ENCODE measurements around the gene CPB1. TPM values are rescaled to one million over a fixed set of nuclear protein-coding genes. Genes with fewer than 3 reads are reported as not detected.

CPB1 gene
- total and polyA plus RNA-seq, 9 donors: 0.55 to 2.4 (median 1.1) TPM

DNA sequence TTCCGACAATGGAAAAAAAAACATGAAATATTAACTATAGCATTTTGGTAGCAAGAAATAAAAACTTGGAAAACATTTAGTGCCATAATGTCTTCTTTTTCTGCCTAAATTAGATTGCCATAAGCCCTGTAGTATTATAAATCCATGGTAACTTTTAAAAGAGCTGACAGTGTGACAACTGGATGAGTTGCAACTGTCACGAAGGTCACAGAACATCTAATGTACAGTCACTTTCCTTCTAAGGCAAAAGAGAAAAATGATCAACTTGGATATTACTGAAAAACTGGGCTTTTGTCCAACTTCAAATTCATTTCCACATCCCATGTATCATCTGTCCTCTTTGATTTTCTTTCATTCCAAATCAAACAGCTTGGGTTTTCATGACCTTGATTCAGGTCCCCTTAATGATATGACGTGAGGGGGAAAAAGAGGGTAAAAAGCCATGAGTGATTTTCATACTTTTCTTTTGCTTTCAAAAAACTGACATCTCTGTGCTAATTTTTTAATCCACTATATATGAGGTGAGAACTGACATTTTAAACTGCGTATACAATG, 602 bp downstream of the CPB1 start:
- H3K27ac ChIP-seq (ENCODE audit: low read length): no peak overlapping the region
- H3K36me3 ChIP-seq (ENCODE audit: control insufficient read depth, insufficient read depth, low read length): no peaks in the 10 kb centered on the region
- H3K4me3 ChIP-seq (ENCODE audit: low read length): no peak overlapping the region
- no peaks in the 10 kb centered on the region for H3K27me3 ChIP-seq (ENCODE audit: control insufficient read depth, insufficient read depth, low read length)
- no peak for DNase-seq
- H3K9me3 ChIP-seq (replicated peaks; ENCODE audit: control insufficient read depth, low read depth, low read length): no peaks in the 10 kb centered on the region
- no CpG with 5 or more reads among the region's 4 CpGs for WGBS (ENCODE audit: insufficient coverage)
- H3K4me1 ChIP-seq (ENCODE audit: control insufficient read depth, insufficient read depth, low read length): no peaks in the 10 kb centered on the region

DNA sequence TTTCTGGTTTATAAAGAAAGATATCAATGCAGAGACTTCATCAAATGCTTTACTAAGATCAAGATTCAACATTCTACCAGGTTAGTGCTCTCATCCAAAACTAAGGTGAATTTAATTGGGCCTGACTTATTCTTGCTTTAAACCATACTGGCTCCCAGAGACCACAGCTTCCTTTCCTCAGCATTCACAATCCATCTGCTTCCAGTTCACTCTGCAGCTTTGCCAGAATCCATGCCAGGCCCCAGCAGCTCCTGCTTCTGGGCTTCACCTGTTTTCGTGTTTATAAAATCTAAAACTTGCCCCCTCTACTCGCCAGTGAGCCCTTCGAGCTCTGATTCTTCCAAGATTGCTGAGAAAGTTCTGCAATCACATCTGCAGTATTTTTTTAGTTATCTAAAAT, 2.3 kb downstream of the CPB1 start:
- Histone ChIP-seq H3K36me3 (ENCODE audit: control insufficient read depth, insufficient read depth, low read length) (no peaks in the 10 kb centered on the region), H3K27ac (ENCODE audit: low read length) (no peak overlapping the region), H3K9me3 (replicated peaks; ENCODE audit: control insufficient read depth, low read depth, low read length) (no peaks in the 10 kb centered on the region), H3K4me1 (ENCODE audit: control insufficient read depth, insufficient read depth, low read length) (no peaks in the 10 kb centered on the region), H3K27me3 (ENCODE audit: control insufficient read depth, insufficient read depth, low read length) (no peaks in the 10 kb centered on the region), H3K4me3 (ENCODE audit: low read length) (no peak overlapping the region)
- DNase-seq: no peak
- 100% methylated on average over 1 of the region's 3 CpGs for WGBS (ENCODE audit: insufficient coverage)

DNA sequence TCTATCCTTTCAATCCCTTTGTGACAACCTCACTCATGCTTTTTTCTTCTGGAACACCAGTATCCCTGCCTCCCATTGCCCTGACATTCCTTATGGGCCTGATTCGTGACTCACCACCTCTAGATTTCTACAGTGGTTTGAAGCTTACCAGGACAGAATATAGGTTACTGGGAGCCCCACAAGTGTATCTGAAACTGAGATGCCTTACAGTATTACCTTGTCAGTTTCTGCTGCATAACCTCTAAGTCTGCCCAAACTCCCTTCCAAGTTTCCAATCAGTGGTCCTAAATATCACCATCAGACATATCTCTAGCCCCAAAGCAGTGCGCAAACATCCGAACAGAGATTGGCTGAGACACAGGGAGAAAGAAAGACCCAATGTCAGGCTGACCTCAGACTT, 5.6 kb downstream of the CPB1 start:
- no peaks in the 10 kb centered on the region for H3K9me3 ChIP-seq (replicated peaks; ENCODE audit: control insufficient read depth, low read depth, low read length)

DNA sequence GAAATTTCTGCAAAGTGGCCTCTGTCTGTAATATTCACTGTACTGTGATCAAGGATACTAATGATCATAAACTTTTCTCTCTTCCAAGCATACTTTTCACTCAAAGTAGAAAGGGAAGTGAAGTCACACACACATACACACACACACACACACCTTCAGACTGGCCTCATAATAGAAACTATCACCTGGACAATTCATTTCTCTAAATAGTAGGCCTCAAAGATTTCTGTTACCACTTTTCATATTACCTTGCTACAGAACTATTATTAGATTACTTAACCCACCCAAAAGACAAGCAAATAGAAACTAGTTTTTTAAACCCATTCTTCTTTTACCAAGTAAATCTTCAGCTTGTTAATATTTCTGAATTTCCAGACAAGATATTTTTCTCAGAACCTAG, 12.2 kb downstream of the CPB1 start:
- DNase-seq: no peak
- H3K27me3 ChIP-seq (ENCODE audit: control insufficient read depth, insufficient read depth, low read length): no peaks in the 10 kb centered on the region

More for the DNA sequence above, 5.6 kb downstream of the CPB1 start:
- Histone ChIP-seq H3K4me3 (ENCODE audit: low read length) (no peak overlapping the region), H3K4me1 (ENCODE audit: control insufficient read depth, insufficient read depth, low read length) (no peaks in the 10 kb centered on the region), H3K27ac (ENCODE audit: low read length) (no peak overlapping the region), H3K27me3 (ENCODE audit: control insufficient read depth, insufficient read depth, low read length) (no peaks in the 10 kb centered on the region), H3K36me3 (ENCODE audit: control insufficient read depth, insufficient read depth, low read length) (no peaks in the 10 kb centered on the region)
- no peak for DNase-seq
- 100% methylated on average over 2 of the region's 3 CpGs for WGBS (ENCODE audit: insufficient coverage)

DNA sequence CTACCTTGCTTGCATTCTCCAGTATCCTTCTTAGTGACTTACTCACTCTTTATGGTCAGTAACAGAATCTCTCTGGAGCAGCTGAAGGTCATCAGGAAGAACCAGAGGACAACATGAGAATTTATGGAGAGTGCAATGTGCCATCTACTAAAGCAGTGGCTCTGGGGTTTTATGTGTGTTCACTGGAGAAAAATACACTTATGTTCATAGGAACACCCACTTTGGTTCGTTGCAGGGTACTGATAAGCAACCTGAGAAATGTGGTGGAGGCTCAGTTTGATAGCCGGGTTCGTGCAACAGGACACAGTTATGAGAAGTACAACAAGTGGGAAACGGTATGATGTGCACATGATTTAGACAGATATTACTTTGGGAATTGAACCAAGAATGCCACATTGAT, 12.8 kb downstream of the CPB1 start:
- 71% methylated on average over 3 of the region's 4 CpGs for WGBS (ENCODE audit: insufficient coverage)
- Histone ChIP-seq H3K27me3 (ENCODE audit: control insufficient read depth, insufficient read depth, low read length) (no peaks in the 10 kb centered on the region), H3K4me1 (ENCODE audit: control insufficient read depth, insufficient read depth, low read length) (no peaks in the 10 kb centered on the region), H3K9me3 (replicated peaks; ENCODE audit: control insufficient read depth, low read depth, low read length) (no peaks in the 10 kb centered on the region), H3K36me3 (ENCODE audit: control insufficient read depth, insufficient read depth, low read length) (no peaks in the 10 kb centered on the region), H3K4me3 (ENCODE audit: low read length) (no peak overlapping the region), H3K27ac (ENCODE audit: low read length) (no peak overlapping the region)
- no peak for DNase-seq

More for the DNA sequence above, 12.2 kb downstream of the CPB1 start:
- Histone ChIP-seq H3K4me3 (ENCODE audit: low read length) (no peak overlapping the region), H3K9me3 (replicated peaks; ENCODE audit: control insufficient read depth, low read depth, low read length) (no peaks in the 10 kb centered on the region), H3K36me3 (ENCODE audit: control insufficient read depth, insufficient read depth, low read length) (no peaks in the 10 kb centered on the region), H3K4me1 (ENCODE audit: control insufficient read depth, insufficient read depth, low read length) (no peaks in the 10 kb centered on the region), H3K27ac (ENCODE audit: low read length) (no peak overlapping the region)

DNA sequence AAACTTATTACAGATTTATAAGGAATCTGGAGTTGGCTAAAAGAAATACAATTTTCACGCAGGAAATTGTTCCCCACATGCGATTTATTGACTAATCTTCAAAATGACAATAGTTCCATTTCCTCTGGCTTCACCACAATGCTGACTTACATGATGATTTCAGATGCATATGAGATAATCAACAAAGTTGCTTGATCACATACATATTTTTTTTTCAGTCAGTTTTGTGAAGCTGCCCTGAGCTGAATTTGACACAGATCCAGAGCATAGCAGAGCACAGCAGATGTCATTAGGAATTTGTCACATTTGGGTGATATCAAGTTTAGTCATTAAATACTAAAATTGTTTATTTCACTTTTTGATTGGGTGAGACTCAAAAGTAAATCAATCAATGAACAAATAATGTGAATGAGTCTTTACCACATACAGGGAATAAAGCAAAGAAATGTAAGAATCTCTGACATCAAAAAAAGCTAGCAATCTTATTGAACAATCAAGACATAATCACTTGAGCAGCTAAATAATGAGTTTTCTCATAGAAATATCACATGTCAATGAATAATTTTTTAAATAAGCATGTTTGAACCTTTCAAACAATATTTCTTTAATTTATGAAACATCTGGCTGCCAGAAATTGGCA, 18.3 kb downstream of the CPB1 start:
- H3K4me1 ChIP-seq (ENCODE audit: control insufficient read depth, insufficient read depth, low read length): peaks cover 2% of the 10 kb centered on the region
- H3K9me3 ChIP-seq (replicated peaks; ENCODE audit: control insufficient read depth, low read depth, low read length): no peaks in the 10 kb centered on the region
- no CpG with 5 or more reads among the region's 2 CpGs for WGBS (ENCODE audit: insufficient coverage)
- H3K27me3 ChIP-seq (ENCODE audit: control insufficient read depth, insufficient read depth, low read length): no peaks in the 10 kb centered on the region
- no peaks in the 10 kb centered on the region for H3K36me3 ChIP-seq (ENCODE audit: control insufficient read depth, insufficient read depth, low read length)
- peak; percentile 54 for DNase-seq
- no peak overlapping the region for H3K27ac ChIP-seq (ENCODE audit: low read length)
- no peak overlapping the region for H3K4me3 ChIP-seq (ENCODE audit: low read length)

DNA sequence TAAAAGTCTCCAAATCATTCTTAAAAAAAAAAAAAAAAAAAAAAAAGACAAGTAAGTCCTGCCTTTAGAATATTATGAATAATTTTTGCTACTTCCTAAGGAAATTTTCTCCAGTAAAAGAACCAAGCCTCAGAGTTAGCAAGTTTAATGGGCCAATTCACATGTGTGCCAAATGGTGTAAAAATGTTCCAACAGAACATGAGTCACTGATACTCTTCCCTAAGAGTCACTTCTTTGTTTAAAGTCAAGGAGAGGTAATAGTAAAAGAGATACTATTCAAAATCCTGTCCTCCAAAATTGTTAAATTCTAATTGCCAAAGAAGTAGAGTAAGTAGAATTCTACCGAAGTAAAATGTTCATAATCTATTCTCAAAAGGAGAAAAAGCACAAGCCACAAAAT, 19.7 kb downstream of the CPB1 start:
- DNase-seq: peak; percentile 78
- WGBS (ENCODE audit: insufficient coverage): no CpG with 5 or more reads among the region's 1 CpG

DNA sequence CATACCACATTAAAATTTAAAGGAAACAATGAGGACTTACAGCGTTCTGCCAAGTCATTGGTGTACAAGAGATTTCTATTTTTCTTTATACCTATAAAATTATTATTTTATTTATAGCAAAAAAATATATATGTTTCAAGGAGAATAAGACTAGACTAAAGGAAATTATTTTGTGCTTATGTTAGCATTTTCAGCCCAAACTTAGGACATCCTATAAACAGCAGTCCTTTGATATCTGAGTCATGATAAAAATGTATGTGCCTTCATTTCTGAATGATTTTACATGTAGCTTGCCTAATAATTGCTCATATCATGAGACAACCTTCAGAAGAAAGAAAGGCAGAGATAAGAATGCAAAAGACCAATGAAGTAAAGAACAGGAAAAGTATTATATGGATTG, 20.8 kb downstream of the CPB1 start:
- DNase-seq: no peak
- H3K36me3 ChIP-seq (ENCODE audit: control insufficient read depth, insufficient read depth, low read length): no peaks in the 10 kb centered on the region
- no peaks in the 10 kb centered on the region for H3K27me3 ChIP-seq (ENCODE audit: control insufficient read depth, insufficient read depth, low read length)
- peaks cover 2% of the 10 kb centered on the region for H3K4me1 ChIP-seq (ENCODE audit: control insufficient read depth, insufficient read depth, low read length)
- H3K27ac ChIP-seq (ENCODE audit: low read length): no peak overlapping the region
- no CpG with 5 or more reads among the region's 1 CpG for WGBS (ENCODE audit: insufficient coverage)
- H3K9me3 ChIP-seq (replicated peaks; ENCODE audit: control insufficient read depth, low read depth, low read length): no peaks in the 10 kb centered on the region
- no peak overlapping the region for H3K4me3 ChIP-seq (ENCODE audit: low read length)

More for the DNA sequence above, 19.7 kb downstream of the CPB1 start:
- Histone ChIP-seq H3K36me3 (ENCODE audit: control insufficient read depth, insufficient read depth, low read length) (no peaks in the 10 kb centered on the region), H3K27ac (ENCODE audit: low read length) (no peak overlapping the region), H3K9me3 (replicated peaks; ENCODE audit: control insufficient read depth, low read depth, low read length) (no peaks in the 10 kb centered on the region), H3K4me1 (ENCODE audit: control insufficient read depth, insufficient read depth, low read length) (peaks cover 2% of the 10 kb centered on the region), H3K27me3 (ENCODE audit: control insufficient read depth, insufficient read depth, low read length) (no peaks in the 10 kb centered on the region), H3K4me3 (ENCODE audit: low read length) (no peak overlapping the region)

DNA sequence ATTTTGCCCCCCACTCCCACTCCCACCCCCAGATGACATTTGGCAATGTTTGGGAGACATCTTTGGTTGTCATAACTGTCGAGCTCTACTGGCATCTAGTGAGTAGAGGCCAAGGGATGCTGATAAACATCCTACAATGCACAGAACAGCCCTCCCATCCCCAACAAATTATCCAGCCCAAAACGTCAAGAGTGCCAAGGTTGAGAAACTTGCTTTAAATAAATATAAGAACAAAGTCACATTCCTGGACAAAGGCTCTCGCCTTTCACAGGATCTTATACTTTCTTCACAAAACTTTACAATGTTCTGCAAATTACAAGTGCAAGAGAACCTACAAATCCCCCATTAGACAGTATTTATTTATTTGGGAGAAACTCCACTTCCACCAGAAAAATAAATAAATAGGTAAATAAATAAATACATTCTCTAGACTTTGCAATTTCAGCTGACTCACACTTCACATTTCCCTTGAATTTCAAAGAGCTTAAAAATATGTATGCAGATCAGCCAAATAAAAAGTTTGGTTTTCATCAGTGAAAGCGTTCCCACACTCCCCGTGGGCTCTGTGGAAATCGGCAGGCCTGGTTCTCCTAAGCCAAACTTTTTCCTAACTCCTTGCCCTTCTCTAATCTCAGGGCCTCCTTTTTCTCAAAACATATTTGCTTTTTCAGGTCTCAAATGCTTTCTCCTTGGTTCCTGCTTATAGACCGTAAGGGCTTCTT, 24.8 kb downstream of the CPB1 start:
- DNase-seq: peak; percentile 13
- Histone ChIP-seq H3K4me1 (ENCODE audit: control insufficient read depth, insufficient read depth, low read length) (no peaks in the 10 kb centered on the region), H3K9me3 (replicated peaks; ENCODE audit: control insufficient read depth, low read depth, low read length) (no peaks in the 10 kb centered on the region), H3K36me3 (ENCODE audit: control insufficient read depth, insufficient read depth, low read length) (no peaks in the 10 kb centered on the region), H3K27ac (ENCODE audit: low read length) (no peak overlapping the region), H3K4me3 (ENCODE audit: low read length) (no peak overlapping the region), H3K27me3 (ENCODE audit: control insufficient read depth, insufficient read depth, low read length) (no peaks in the 10 kb centered on the region)
- 43% methylated on average over 3 of the region's 7 CpGs for WGBS (ENCODE audit: insufficient coverage)

DNA sequence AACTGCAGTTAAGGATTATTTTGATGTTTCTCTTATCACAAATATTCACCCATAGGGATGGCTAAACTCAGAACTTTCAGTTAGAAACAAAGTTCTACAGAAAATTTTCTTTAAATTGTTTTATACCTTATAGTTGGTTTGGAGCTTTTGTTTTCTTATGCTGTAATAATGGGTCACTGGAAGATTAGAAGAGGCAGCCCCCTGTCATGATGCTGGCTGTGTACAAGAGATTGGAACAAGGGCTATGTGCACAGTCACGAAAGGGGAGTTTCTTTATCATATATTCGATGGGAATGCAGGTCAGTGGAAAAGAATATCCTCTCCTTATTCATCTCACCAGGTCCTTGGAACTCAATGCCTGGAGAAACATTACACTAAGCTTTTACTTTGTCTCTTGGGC, 25.5 kb downstream of the CPB1 start:
- H3K9me3 ChIP-seq (replicated peaks; ENCODE audit: control insufficient read depth, low read depth, low read length): no peaks in the 10 kb centered on the region
- H3K27me3 ChIP-seq (ENCODE audit: control insufficient read depth, insufficient read depth, low read length): no peaks in the 10 kb centered on the region
- no peaks in the 10 kb centered on the region for H3K4me1 ChIP-seq (ENCODE audit: control insufficient read depth, insufficient read depth, low read length)
- no peaks in the 10 kb centered on the region for H3K36me3 ChIP-seq (ENCODE audit: control insufficient read depth, insufficient read depth, low read length)
- no CpG with 5 or more reads among the region's 2 CpGs for WGBS (ENCODE audit: insufficient coverage)
- no peak for DNase-seq
- H3K4me3 ChIP-seq (ENCODE audit: low read length): no peak overlapping the region
- H3K27ac ChIP-seq (ENCODE audit: low read length): no peak overlapping the region
